Suprapubic skin (tissue), 4 donors: ENCODE measurements around the gene SYNPO2. TPM values are rescaled to one million over a fixed set of nuclear protein-coding genes. Genes with fewer than 3 reads are reported as not detected.

Experiments used
- DNase-seq, 2 donors: peaks; one replicate each; pipeline ENCODE4 v3.0.0-alpha.2; 2019; ENCODE audit warnings: low spot score in 2 of 2
- H3K27ac ChIP-seq: fragments of 200-600 bp; sonication (generic); one replicate; pipeline ENCODE4 v1.5.1; 2019
- H3K27me3 ChIP-seq: fragments of 200-600 bp; sonication (generic); one replicate; pipeline ENCODE4 v1.5.1; 2019
- H3K36me3 ChIP-seq: fragments of 200-600 bp; sonication (generic); one replicate; pipeline ENCODE4 v1.5.1; 2019
- H3K4me1 ChIP-seq: fragments of 200-600 bp; sonication (generic); one replicate; pipeline ENCODE4 v1.5.1; 2019
- H3K4me3 ChIP-seq: fragments of 200-600 bp; sonication (generic); one replicate; pipeline ENCODE4 v1.5.1; 2019; ENCODE audit warnings: mild to moderate bottlenecking
- H3K9me3 ChIP-seq: fragments of 200-600 bp; sonication (generic); one replicate; pipeline ENCODE4 v1.5.1; 2019
- CTCF ChIP-seq, 2 donors: fragments of 200-600 bp in 1 of 2; fragments of 450-650 bp in 1 of 2; sonication (generic) in 1 of 2; IDR thresholded peaks; one replicate each; pipeline ENCODE4 v1.5.1; 2016 to 2019; ENCODE audit warnings: antibody characterized with exemption in 2 of 2, mild to moderate bottlenecking in 1 of 2, moderate library complexity in 1 of 2
- EP300 ChIP-seq: sonication (generic); formaldehyde crosslinking; IDR thresholded peaks from one replicate; pipeline ENCODE4 v1.6.1; 2017; ENCODE audit warnings: antibody characterized with exemption
- POLR2A ChIP-seq, 2 donors: fragments of 450-650 bp; IDR thresholded peaks; one replicate each; pipeline ENCODE4 v1.6.1; 2017; ENCODE audit warnings: antibody characterized with exemption in 2 of 2, mild to moderate bottlenecking in 2 of 2, moderate library complexity in 2 of 2
- POLR2AphosphoS5 ChIP-seq, 3 donors: sonication (generic); formaldehyde crosslinking; IDR thresholded peaks; one replicate each; pipeline ENCODE4 v1.6.1; 2017; ENCODE audit warnings: antibody characterized with exemption in 3 of 3
- WGBS: methylation state at CpG from one replicate; pipeline ENCODE4 v1.1.5; 2018; 5-methylcytosine and 5-hydroxymethylcytosine counted together
- total RNA-seq, 4 donors: library from RNA; depleted of rRNA; stranded (reverse); fragments of >200 nt; gene quantifications; one replicate each; pipeline ENCODE4 v1.1.0, GENCODE V29; 2016

The SYNPO2 gene
- total RNA-seq, 4 donors from 2014 or later: 14.3 to 33.6 (median 19.1) TPM

GRCh38 chr4:118846979-118847378 is 41.7 kb upstream of the SYNPO2 start:
- H3K9me3 ChIP-seq: no peaks in the 10 kb centered on the region
- H3K4me1 ChIP-seq: no peaks in the 10 kb centered on the region
- no peak for DNase-seq
- TF ChIP-seq POLR2AphosphoS5 (IDR thresholded peaks at IDR 0.05) (no peak), CTCF (IDR thresholded peaks at IDR 0.05) (no peak), EP300 (no peak), POLR2A (IDR thresholded peaks at IDR 0.05) (no peak)
- H3K4me3 ChIP-seq: no peak overlapping the region
- H3K27me3 ChIP-seq: no peaks in the 10 kb centered on the region
- no peaks in the 10 kb centered on the region for H3K36me3 ChIP-seq
- H3K27ac ChIP-seq: no peak overlapping the region
- WGBS: 91% methylated on average over 1 of the region's 1 CpG

GRCh38 chr4:118848242-118848641 is 40.4 kb upstream of the SYNPO2 start:
- Histone ChIP-seq H3K9me3 (no peaks in the 10 kb centered on the region), H3K36me3 (no peaks in the 10 kb centered on the region)
- 94% methylated on average over 7 of the region's 7 CpGs for WGBS

GRCh38 chr4:118848901-118849300 is 39.8 kb upstream of the SYNPO2 start:
- Histone ChIP-seq H3K27ac (no peak overlapping the region), H3K4me1 (no peaks in the 10 kb centered on the region), H3K9me3 (no peaks in the 10 kb centered on the region), H3K27me3 (no peaks in the 10 kb centered on the region), H3K36me3 (no peaks in the 10 kb centered on the region), H3K4me3 (no peak overlapping the region)
- DNase-seq: no peak
- TF ChIP-seq POLR2A (IDR thresholded peaks at IDR 0.05) (no peak), EP300 (no peak), CTCF (IDR thresholded peaks at IDR 0.05) (no peak)

More at GRCh38 chr4:118848242-118848641, 40.4 kb upstream of the SYNPO2 start:
- Histone ChIP-seq H3K27me3 (no peaks in the 10 kb centered on the region), H3K4me3 (no peak overlapping the region), H3K27ac (no peak overlapping the region), H3K4me1 (no peaks in the 10 kb centered on the region)
- TF ChIP-seq POLR2A (IDR thresholded peaks at IDR 0.05): no peak
- TF ChIP-seq POLR2AphosphoS5 (IDR thresholded peaks at IDR 0.05): no peak
- no peak for TF ChIP-seq CTCF (IDR thresholded peaks at IDR 0.05)
- no peak for TF ChIP-seq EP300
- DNase-seq: no peak

- Histone ChIP-seq H3K9me3 (no peaks in the 10 kb centered on the region), H3K4me3 (peak overlapping the region; percentile 27), H3K36me3 (no peaks in the 10 kb centered on the region), H3K27me3 (no peaks in the 10 kb centered on the region), H3K4me1 (no peaks in the 10 kb centered on the region), H3K27ac (no peak overlapping the region)
- no peak for TF ChIP-seq POLR2AphosphoS5 (IDR thresholded peaks at IDR 0.05)
- DNase-seq: no peak
- WGBS: 96% methylated on average over 2 of the region's 2 CpGs
Measured at GRCh38 chr4:118849867-118850487, 38.7 kb upstream of the SYNPO2 start.

- Histone ChIP-seq H3K4me3 (peak overlapping the region; percentile 27), H3K27me3 (no peaks in the 10 kb centered on the region), H3K27ac (no peak overlapping the region), H3K9me3 (no peaks in the 10 kb centered on the region), H3K36me3 (no peaks in the 10 kb centered on the region), H3K4me1 (no peaks in the 10 kb centered on the region)
- no peak for TF ChIP-seq POLR2A (IDR thresholded peaks at IDR 0.05)
- TF ChIP-seq POLR2AphosphoS5 (IDR thresholded peaks at IDR 0.05): no peak
- TF ChIP-seq EP300: no peak
- TF ChIP-seq CTCF (IDR thresholded peaks at IDR 0.05): no peak
- 39% methylated on average over 8 of the region's 8 CpGs for WGBS
- no peak for DNase-seq
Measured at GRCh38 chr4:118850488-118851173, 38.0 kb upstream of the SYNPO2 start.
